ENCODE data around the gene STMN3.

DNA sequence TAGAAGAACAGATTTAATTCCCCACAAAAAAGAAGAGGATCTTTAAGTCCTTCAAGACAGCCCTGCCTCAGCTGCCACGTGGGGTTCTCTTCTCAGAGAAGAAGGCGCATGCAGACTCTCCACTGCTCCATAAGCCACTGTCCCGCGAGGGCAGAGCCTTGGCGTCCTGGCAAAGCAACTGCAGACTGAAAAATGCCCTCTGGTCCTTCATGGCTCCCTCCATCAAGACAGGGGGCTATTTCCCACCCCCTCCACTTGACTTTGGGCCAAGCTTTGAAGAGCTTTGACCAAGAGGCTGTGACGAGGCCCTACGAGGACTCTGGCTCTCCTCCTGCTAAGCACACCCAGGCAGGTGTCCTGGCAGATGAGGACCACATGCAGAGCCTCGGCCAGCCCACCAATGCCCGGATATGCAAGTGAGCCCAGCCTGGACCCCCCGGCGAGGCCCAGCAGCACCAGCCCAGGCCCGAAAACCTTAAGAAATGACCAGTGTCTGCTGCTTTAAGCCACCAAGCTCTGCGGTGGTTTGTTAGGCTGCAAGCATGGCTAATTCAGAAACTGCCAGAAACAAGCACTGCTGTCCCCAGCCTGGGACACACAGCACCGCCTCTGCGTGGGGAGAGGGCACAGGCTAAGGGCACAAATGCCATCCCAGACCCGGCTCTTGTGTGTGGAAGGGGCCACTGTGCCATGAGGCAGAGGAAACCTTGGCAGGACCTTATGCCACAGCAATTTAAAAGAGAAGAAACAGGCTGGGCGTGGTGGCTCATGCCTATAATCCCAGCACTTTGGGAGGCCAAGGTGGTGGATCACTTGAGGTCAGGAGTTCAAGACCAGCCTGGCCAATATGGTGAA, 42.4 kb downstream of the STMN3 start:
- TF ChIP-seq, protein P1, sequence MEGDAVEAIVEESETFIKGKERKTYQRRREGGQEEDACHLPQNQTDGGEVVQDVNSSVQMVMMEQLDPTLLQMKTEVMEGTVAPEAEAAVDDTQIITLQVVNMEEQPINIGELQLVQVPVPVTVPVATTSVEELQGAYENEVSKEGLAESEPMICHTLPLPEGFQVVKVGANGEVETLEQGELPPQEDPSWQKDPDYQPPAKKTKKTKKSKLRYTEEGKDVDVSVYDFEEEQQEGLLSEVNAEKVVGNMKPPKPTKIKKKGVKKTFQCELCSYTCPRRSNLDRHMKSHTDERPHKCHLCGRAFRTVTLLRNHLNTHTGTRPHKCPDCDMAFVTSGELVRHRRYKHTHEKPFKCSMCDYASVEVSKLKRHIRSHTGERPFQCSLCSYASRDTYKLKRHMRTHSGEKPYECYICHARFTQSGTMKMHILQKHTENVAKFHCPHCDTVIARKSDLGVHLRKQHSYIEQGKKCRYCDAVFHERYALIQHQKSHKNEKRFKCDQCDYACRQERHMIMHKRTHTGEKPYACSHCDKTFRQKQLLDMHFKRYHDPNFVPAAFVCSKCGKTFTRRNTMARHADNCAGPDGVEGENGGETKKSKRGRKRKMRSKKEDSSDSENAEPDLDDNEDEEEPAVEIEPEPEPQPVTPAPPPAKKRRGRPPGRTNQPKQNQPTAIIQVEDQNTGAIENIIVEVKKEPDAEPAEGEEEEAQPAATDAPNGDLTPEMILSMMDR (IDR thresholded peaks at IDR 0.05; ENCODE audit: insufficient read depth, low read length, poor library complexity, severe bottlenecking) = no peak
- TF ChIP-seq EZH2phosphoT487 (conservative IDR thresholded peaks at IDR 0.05; ENCODE audit: low read length) = no peak
